Body of pancreas (tissue), 4 donors: ENCODE data around the gene UBE3B.
A peak's percentile ranks its signal among the peaks of the same experiment; 100 is the strongest.

Experiments used
- POLR2A ChIP-seq, 3 donors: fragments of 450-650 bp; IDR thresholded peaks; one replicate each; pipeline ENCODE4 v1.6.1; 2016; ENCODE audit warnings: antibody characterized with exemption in 3 of 3, mild to moderate bottlenecking in 2 of 3
- TF ChIP-seq, protein P1 (sequence below), 7 experiments: fragments of 450-650 bp in 4 of 7; fragments of 200-600 bp in 3 of 7; sonication (generic) in 3 of 7; IDR thresholded peaks; one replicate each; pipeline ENCODE4 v1.5.1; 2016 to 2019; ENCODE audit warnings: antibody characterized with exemption in 7 of 7

DNA sequence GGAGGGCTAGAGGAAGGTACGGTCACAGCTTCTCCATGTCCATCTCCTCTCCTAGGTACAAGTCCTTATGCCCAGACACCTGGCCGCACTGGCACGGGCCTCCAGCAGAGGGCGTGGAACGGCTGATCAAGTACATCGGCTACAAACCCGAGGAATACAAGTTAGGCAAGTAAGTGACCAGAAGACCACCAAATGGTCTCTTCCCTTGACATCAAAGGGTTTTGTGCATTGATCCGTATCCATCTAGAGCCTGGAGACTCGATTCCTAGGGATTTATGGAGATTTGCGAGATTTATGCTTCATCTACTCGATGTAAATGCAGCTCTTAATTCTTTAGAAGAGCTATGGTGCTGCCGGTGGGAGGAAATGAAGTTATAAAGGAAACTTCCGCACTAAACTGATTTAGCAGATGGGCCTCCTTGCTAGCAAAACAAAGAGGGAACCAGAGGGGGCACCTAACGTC lies 44.6 kb upstream of the UBE3B start:
- TF ChIP-seq, protein P1, sequence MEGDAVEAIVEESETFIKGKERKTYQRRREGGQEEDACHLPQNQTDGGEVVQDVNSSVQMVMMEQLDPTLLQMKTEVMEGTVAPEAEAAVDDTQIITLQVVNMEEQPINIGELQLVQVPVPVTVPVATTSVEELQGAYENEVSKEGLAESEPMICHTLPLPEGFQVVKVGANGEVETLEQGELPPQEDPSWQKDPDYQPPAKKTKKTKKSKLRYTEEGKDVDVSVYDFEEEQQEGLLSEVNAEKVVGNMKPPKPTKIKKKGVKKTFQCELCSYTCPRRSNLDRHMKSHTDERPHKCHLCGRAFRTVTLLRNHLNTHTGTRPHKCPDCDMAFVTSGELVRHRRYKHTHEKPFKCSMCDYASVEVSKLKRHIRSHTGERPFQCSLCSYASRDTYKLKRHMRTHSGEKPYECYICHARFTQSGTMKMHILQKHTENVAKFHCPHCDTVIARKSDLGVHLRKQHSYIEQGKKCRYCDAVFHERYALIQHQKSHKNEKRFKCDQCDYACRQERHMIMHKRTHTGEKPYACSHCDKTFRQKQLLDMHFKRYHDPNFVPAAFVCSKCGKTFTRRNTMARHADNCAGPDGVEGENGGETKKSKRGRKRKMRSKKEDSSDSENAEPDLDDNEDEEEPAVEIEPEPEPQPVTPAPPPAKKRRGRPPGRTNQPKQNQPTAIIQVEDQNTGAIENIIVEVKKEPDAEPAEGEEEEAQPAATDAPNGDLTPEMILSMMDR (IDR thresholded peaks at IDR 0.05), result peak; percentile 63 to 87 (median 70)
- TF ChIP-seq POLR2A (IDR thresholded peaks at IDR 0.05), result no peak
